Naive thymus-derived CD8-positive, alpha-beta T cell (primary cell): ENCODE results near the gene C22orf23. TPM values are rescaled to one million over a fixed set of nuclear protein-coding genes. Genes with fewer than 3 reads are reported as not detected.

Experiments used
- ATAC-seq, 2 donors: fragments of 150-1000 bp; cut with Tn5 transposase in 1 of 2; sonication (Bioruptor Pico), chemical (Tn5 transposase) in 1 of 2; 1 replicate in 1 of 2; 2 replicates in 1 of 2; pipeline ENCODE4 v1.10.0; 2021; ENCODE audit warnings: mild to moderate bottlenecking in 2 of 2, moderate library complexity in 2 of 2
- POLR2A ChIA-PET: fragments of 350-600 bp; sonication (Branson Sonifier 250); formaldehyde crosslinking; loops from one replicate; lab custom pipeline; 2021; ENCODE audit warnings: antibody characterized with exemption; lab: Charles Lee
- DNase-seq, 10 donors: peaks; one replicate each; pipeline versions ENCODE4 v3.0.0 to v3.0.0-alpha.2; 2020 to 2022
- H3K27ac Mint-ChIP-seq, 10 donors: one replicate each; pipeline ENCODE4 v1.8.0; 2020 to 2022; ENCODE audit warnings: mild to moderate bottlenecking in 10 of 10, mixed read lengths in 10 of 10, moderate library complexity in 4 of 10, inconsistent platforms in 1 of 10
- H3K27me3 Mint-ChIP-seq, 5 donors: one replicate each; pipeline ENCODE4 v1.8.0; 2021 to 2022; ENCODE audit warnings: mixed read lengths in 5 of 5
- H3K36me3 Mint-ChIP-seq, 3 donors: one replicate each; pipeline ENCODE4 v1.8.0; 2020 to 2022; ENCODE audit warnings: mixed read lengths in 3 of 3, mild to moderate bottlenecking in 2 of 3, inconsistent platforms in 1 of 3
- H3K4me1 Mint-ChIP-seq, 4 donors: one replicate each; pipeline ENCODE4 v1.8.0; 2021 to 2022; ENCODE audit warnings: mixed read lengths in 4 of 4
- H3K4me3 Mint-ChIP-seq, 10 donors: one replicate each; pipeline ENCODE4 v1.8.0; 2020 to 2022; ENCODE audit warnings: mild to moderate bottlenecking in 10 of 10, mixed read lengths in 10 of 10, moderate library complexity in 6 of 10, inconsistent platforms in 1 of 10
- H3K9me3 Mint-ChIP-seq, 9 donors: one replicate each; pipeline ENCODE4 v1.8.0; 2020 to 2022; ENCODE audit warnings: mixed read lengths in 9 of 9, mild to moderate bottlenecking in 3 of 9, inconsistent platforms in 1 of 9, moderate library complexity in 1 of 9
- polyA plus RNA-seq, 3 donors: library from polyadenylated mRNA; unstranded; fragments of 300-500 nt; fragmentation: Illumina TruSeq; gene quantifications; one replicate each; pipeline ENCODE4 v1.2.3, GENCODE V29; 2021
- total RNA-seq, 8 experiments: library from RNA in 2 of 8; stranded (reverse) in 2 of 8; gene quantifications; one replicate each; pipeline ENCODE4 v1.2.3 and lab custom pipeline; 2021 to 2026

C22orf23 gene
- total RNA-seq (not detected), polyA plus RNA-seq (not detected), total RNA-seq (lab: John Stamatoyannopoulos, UW) (0 to 0.21 (median 0.07) reads per million in 6 experiments)

DNA sequence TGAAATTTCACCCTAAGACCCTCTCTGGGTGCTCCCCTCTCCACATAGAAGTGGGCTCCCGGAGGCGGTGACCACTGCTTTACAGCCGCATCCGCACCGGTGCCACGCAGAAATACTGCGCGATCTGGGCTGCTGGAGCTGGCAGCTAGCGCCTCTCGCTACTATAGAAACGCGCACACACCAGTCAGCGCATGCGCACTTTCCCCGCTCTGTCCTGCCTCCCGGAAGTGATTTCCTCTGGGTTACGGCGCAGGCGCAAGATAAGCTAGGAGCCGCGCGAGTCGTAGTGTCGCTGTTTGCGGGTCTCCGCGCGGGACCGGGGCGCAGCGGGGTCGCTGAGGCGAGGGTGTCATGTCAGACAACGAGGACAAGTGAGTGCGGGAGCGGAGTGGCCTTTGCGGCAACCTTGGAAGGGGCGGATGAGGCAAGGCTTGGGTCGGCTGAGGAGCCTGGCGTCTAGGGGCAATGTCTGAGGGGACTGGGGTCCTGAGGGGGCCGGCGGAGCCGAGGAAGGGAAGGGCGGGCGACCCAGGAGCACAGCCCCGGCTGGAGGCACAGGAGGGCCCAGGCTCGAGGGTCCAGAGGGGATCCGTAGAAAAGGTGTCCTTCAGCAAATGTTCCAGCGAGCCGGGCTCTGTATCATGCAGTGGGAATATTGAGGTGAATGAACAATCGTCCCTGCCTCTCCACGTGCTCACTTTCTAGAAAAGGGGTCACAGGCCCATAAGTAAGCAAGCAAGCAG, at the start of gene C22orf23, which contains the start of gene POLR2F:
TSS of gene C22orf23 (minus strand) at position 165 of the 743 bp plus-strand sequence. CDS start 452 bp downstream, outside the sequence.
TSS of gene POLR2F (plus strand) at position 263 of the 743 bp plus-strand sequence. CDS start at position 352, 89 bp downstream.
- H3K4me1 Mint-ChIP-seq: peaks cover 27 to 49% (median 45%) of the 10 kb centered on the region in 4 donors
- peaks cover 2 to 14% (median 9%) of the 10 kb centered on the region in 5 donors for H3K27me3 Mint-ChIP-seq
- H3K36me3 Mint-ChIP-seq: peaks cover 3 to 26% (median 8%) of the 10 kb centered on the region in 3 donors
- ATAC-seq: peak; percentile 93 to 94
- H3K9me3 Mint-ChIP-seq: no peaks in the 10 kb centered on the region
- POLR2A ChIA-PET: interaction anchor here (0.6 to 2.0 kb wide), 10 partner anchors 16 to 728 kb away, joined by 3 to 5 read pairs (median 4); partner anchors contain the start of genes ANKRD54, GGA1, MICALL1 and TOMM22
- DNase-seq: peak; percentile 92 to 99 (median 96)
- peak within 1 kb of the TSS; percentile 96 to 100 (median 98) for H3K27ac Mint-ChIP-seq
- H3K4me3 Mint-ChIP-seq: peak within 1 kb of the TSS; percentile 91 to 100 (median 100)

GRCh38 chr22:37999640-38000272, 46.4 kb upstream of the C22orf23 start:
- Mint-ChIP-seq H3K27ac (peak overlapping the region in 1 of 10 donors; percentile 83), H3K9me3 (no peaks in the 10 kb centered on the region), H3K4me1 (peaks cover 8 to 33% (median 24%) of the 10 kb centered on the region in 4 donors), H3K27me3 (peaks cover 0 to 2% (median 0%) of the 10 kb centered on the region in 5 donors), H3K4me3 (peak overlapping the region in 1 of 10 donors; percentile 18), H3K36me3 (peaks cover 0 to 2% (median 0%) of the 10 kb centered on the region in 3 donors)
- no peak for DNase-seq
- ATAC-seq: no peak
- POLR2A ChIA-PET: no interaction called here

DNA sequence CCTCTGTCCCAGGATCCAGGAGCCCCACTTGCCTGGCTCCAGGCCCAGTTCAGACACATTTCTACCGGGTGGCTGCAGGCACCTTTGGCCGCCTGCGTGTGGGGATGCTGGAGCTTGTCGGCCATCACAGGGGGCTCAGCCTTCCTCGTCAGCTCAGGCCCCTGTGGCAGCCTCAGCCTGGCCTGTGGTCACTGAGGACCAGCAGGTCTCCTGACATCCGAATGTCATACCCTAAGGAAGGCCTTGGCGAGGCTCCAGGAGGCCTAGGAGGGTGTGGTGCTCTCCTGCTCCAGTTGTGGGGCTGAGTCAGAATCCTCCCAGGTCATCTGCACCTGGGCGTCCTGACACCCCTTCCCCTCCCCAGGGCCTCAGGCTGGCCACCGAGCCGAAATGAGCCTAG, 45.8 kb upstream of the C22orf23 start:
- H3K27me3 Mint-ChIP-seq: peaks cover 0 to 2% (median 0%) of the 10 kb centered on the region in 5 donors

GRCh38 chr22:37998543-37998942, 45.1 kb upstream of the C22orf23 start:
- Mint-ChIP-seq H3K4me1 (peaks cover 8 to 39% (median 29%) of the 10 kb centered on the region in 4 donors), H3K9me3 (no peaks in the 10 kb centered on the region), H3K4me3 (no peak overlapping the region), H3K36me3 (peaks cover 0 to 2% (median 0%) of the 10 kb centered on the region in 3 donors), H3K27me3 (peaks cover 0 to 2% (median 0%) of the 10 kb centered on the region in 5 donors), H3K27ac (peak overlapping the region in 4 of 10 donors; percentile 40 to 69 (median 54))
- DNase-seq: no peak
- no peak for ATAC-seq
- POLR2A ChIA-PET: no interaction called here

More for the DNA sequence above, 45.8 kb upstream of the C22orf23 start:
- ATAC-seq (no peak), DNase-seq (no peak)
- Mint-ChIP-seq H3K4me1 (peaks cover 8 to 35% (median 24%) of the 10 kb centered on the region in 4 donors), H3K9me3 (no peaks in the 10 kb centered on the region), H3K27ac (peak overlapping the region in 3 of 10 donors; percentile 35 to 83 (median 40)), H3K36me3 (peaks cover 0 to 2% (median 0%) of the 10 kb centered on the region in 3 donors), H3K4me3 (no peak overlapping the region)
- POLR2A ChIA-PET: no interaction called here

DNA sequence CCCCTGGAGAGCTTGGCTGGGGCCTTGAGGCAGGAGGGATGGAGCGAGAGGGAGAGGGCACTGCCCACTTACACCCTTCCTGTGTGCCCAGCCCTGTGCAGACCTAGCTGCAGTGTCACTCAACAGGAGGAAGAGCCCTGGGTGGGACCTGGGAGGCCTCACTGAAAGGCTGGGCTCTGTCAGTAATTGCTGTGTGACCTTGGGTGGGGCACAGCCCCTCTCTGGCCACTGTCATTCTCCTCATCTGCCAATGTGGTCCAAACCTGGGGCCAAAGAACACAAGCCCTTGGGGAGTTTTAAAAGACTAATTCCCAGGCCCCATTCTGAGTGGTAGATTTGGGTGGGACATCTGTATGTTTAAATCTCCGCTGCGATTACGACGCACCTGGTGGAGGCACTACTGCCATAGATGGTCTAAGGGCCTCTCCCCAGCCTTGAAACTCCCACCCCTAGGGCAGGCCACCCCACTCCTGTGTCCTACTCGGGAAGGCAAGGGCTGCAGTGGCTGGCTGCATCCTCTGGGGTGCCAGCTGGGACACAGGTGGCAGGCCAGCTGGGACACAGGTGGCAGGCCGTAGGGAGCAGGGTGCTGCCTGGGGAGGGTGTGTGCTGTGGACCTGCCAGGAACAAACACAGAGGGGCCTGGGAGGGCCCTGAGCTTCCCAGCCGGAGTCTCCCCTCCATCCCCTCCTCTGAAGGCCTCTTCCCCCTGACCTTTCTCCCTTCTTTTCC, 43.3 kb upstream of the C22orf23 start:
- DNase-seq (no peak), ATAC-seq (no peak)
- peaks cover 8 to 47% (median 31%) of the 10 kb centered on the region in 4 donors for H3K4me1 Mint-ChIP-seq
- H3K36me3 Mint-ChIP-seq: peaks cover 0 to 2% (median 0%) of the 10 kb centered on the region in 3 donors
- POLR2A ChIA-PET: interaction anchor here (0.9 kb wide), 1 partner anchor 17 kb away, joined by 3 read pairs; no protein-coding TSS in a partner anchor
- no peaks in the 10 kb centered on the region for H3K9me3 Mint-ChIP-seq
- H3K27ac Mint-ChIP-seq: peak overlapping the region in 5 of 10 donors; percentile 51 to 91 (median 56)
- H3K4me3 Mint-ChIP-seq: peak overlapping the region in 1 of 10 donors; percentile 36
- peaks cover 0 to 2% (median 0%) of the 10 kb centered on the region in 5 donors for H3K27me3 Mint-ChIP-seq

DNA sequence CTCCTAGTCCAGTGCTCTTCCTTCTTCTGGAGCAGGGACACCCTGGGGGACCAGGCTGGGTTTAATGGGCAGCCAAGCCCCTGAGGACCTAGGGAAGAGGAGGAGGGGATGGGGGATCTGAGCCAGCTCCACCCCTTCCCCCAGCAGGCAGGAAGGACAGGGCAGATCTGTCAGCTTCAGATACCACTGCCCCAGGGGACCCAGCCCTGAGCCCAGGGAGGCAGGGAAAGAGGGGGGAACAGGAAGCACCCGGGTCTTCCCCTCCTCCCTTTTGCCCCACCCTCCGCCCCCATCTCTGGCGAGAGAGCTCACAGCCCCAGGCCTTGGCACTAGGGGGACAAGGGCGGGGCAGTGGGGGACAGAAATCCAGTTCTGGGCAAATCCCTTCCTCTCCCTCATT, 42.7 kb upstream of the C22orf23 start:
- peak overlapping the region in 6 of 10 donors; percentile 19 to 91 (median 56) for H3K27ac Mint-ChIP-seq
- H3K27me3 Mint-ChIP-seq: peaks cover 0 to 2% (median 0%) of the 10 kb centered on the region in 5 donors
- H3K4me1 Mint-ChIP-seq: peaks cover 8 to 47% (median 31%) of the 10 kb centered on the region in 4 donors
- H3K4me3 Mint-ChIP-seq: peak overlapping the region in 1 of 10 donors; percentile 14
- peaks cover 0 to 2% (median 0%) of the 10 kb centered on the region in 3 donors for H3K36me3 Mint-ChIP-seq
- POLR2A ChIA-PET: interaction anchor here (0.9 kb wide), 1 partner anchor 16 kb away, joined by 3 read pairs; no protein-coding TSS in a partner anchor
- no peak for DNase-seq
- H3K9me3 Mint-ChIP-seq: no peaks in the 10 kb centered on the region
- ATAC-seq: no peak

GRCh38 chr22:37995460-37995859, 42.1 kb upstream of the C22orf23 start:
- Mint-ChIP-seq H3K36me3 (peaks cover 0 to 2% (median 0%) of the 10 kb centered on the region in 3 donors), H3K27ac (peak overlapping the region in 6 of 10 donors; percentile 8 to 91 (median 58)), H3K9me3 (no peaks in the 10 kb centered on the region), H3K27me3 (no peaks in the 10 kb centered on the region), H3K4me1 (peaks cover 8 to 47% (median 31%) of the 10 kb centered on the region in 4 donors), H3K4me3 (peak overlapping the region in 2 of 10 donors; percentile 14 to 16)
- DNase-seq (no peak), ATAC-seq (no peak)
- POLR2A ChIA-PET: no interaction called here

- DNase-seq: no peak
- ATAC-seq: no peak
- peak overlapping the region in 6 of 10 donors; percentile 40 to 91 (median 68) for H3K27ac Mint-ChIP-seq
- H3K36me3 Mint-ChIP-seq: peaks cover 0 to 2% (median 0%) of the 10 kb centered on the region in 3 donors
- H3K9me3 Mint-ChIP-seq: no peaks in the 10 kb centered on the region
- peak overlapping the region in 1 of 10 donors; percentile 30 for H3K4me3 Mint-ChIP-seq
- no peaks in the 10 kb centered on the region for H3K27me3 Mint-ChIP-seq
- H3K4me1 Mint-ChIP-seq: peaks cover 8 to 45% (median 31%) of the 10 kb centered on the region in 4 donors
- POLR2A ChIA-PET: no interaction called here
Observed at GRCh38 chr22:37994982-37995381, 41.6 kb upstream of the C22orf23 start.

GRCh38 chr22:37994049-37994448, 40.6 kb upstream of the C22orf23 start:
- POLR2A ChIA-PET: no interaction called here
- H3K27ac Mint-ChIP-seq: peak overlapping the region in 7 of 10 donors; percentile 20 to 91 (median 65)
- DNase-seq (peak in 2 of 10 donors; percentile 6 to 34), ATAC-seq (peak in 1 of 2 donors; percentile 49)
- peaks cover 8 to 43% (median 31%) of the 10 kb centered on the region in 4 donors for H3K4me1 Mint-ChIP-seq
- H3K9me3 Mint-ChIP-seq: no peaks in the 10 kb centered on the region
- peak overlapping the region in 2 of 10 donors; percentile 24 to 52 for H3K4me3 Mint-ChIP-seq
- H3K36me3 Mint-ChIP-seq: peaks cover 0 to 2% (median 0%) of the 10 kb centered on the region in 3 donors
- no peaks in the 10 kb centered on the region for H3K27me3 Mint-ChIP-seq

DNA sequence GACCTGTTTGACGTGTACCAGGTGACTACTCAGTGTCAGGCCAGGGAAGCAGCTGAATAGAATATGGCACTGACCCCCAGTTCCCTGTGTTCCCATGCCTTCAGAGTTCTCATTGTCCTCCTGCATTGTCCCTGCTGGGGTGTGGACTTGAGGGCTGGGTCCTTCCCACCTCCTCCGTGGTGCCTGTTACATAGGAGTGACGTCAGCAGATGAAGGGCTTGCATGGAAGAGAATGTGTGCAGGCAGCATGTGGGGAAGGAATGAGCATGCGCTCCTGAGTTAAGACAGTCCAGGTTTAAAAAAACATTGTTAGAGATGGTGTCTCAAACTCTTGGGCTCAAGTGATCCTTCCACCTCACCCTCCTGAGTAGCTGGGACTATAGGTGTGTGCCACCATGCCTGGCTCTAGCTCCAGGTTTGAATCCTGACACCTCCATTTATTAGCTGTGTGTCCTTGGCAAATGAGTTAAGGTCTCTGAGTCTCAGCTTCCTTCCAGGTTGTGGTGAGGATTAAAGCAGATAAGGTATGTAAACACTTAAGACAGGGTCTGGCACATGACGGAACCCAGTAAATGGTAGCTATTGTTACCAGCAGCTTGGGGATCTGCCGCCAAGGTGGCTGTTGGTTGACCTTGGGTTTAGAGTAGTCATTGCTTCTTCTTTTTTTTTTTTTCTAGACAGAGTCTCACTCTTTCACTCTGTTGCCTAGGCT, 38.5 kb upstream of the C22orf23 start:
- Mint-ChIP-seq H3K27me3 (no peaks in the 10 kb centered on the region), H3K36me3 (no peaks in the 10 kb centered on the region), H3K4me1 (peaks cover 0 to 35% (median 24%) of the 10 kb centered on the region in 4 donors), H3K9me3 (no peaks in the 10 kb centered on the region), H3K27ac (peak overlapping the region in 1 of 10 donors; percentile 55), H3K4me3 (no peak overlapping the region)
- DNase-seq (no peak), ATAC-seq (no peak)
- POLR2A ChIA-PET: interaction anchor here (0.6 kb wide), 1 partner anchor 32 kb away, joined by 3 read pairs; no protein-coding TSS in a partner anchor

DNA sequence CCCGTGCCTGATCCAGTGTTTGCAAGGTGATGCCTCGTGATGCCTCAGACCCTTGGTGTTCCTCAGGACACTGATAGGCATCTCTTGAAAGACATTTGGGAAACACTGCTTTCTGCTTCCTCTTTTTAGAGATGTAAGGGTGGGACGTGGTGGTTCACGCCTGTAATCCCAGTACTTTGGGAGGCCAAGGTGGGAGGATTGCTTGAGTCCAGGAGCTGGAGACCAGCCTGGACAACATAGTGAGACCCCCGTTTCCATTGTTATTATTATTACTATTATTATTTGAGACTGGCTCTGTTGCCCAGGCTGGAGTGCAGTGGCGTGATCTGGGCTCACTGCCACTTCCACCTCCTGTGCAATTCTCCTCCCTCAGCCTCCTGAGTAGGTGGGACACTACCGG, 37.5 kb upstream of the C22orf23 start:
- POLR2A ChIA-PET: no interaction called here
- H3K4me3 Mint-ChIP-seq: no peak overlapping the region
- peaks cover 0 to 25% (median 16%) of the 10 kb centered on the region in 4 donors for H3K4me1 Mint-ChIP-seq
- no peak for ATAC-seq
- H3K36me3 Mint-ChIP-seq: no peaks in the 10 kb centered on the region
- H3K9me3 Mint-ChIP-seq: no peaks in the 10 kb centered on the region
- H3K27ac Mint-ChIP-seq: no peak overlapping the region
- no peaks in the 10 kb centered on the region for H3K27me3 Mint-ChIP-seq
- no peak for DNase-seq
